Prostate gland (tissue), 2 donors: Measurements from ENCODE around the gene TAF6.

Source experiments
- CTCF ChIP-seq, 4 experiments: fragments of 200-600 bp in 2 of 4; fragments of 450-650 bp in 2 of 4; sonication (generic) in 2 of 4; IDR thresholded peaks; 1 replicate in 3 of 4; 2 replicates in 1 of 4; pipeline ENCODE4 v1.5.1; 2016 to 2019; ENCODE audit warnings: antibody characterized with exemption in 4 of 4, mild to moderate bottlenecking in 2 of 4, moderate library complexity in 2 of 4
- POLR2AphosphoS5 ChIP-seq: sonication (generic); formaldehyde crosslinking; IDR thresholded peaks from one replicate; pipeline ENCODE4 v1.6.1; 2017; ENCODE audit warnings: antibody characterized with exemption

GRCh38 chr7:100137851-100138760 is 18.9 kb upstream of the TAF6 start:
- no peak for TF ChIP-seq CTCF (IDR thresholded peaks at IDR 0.05)
- no peak for TF ChIP-seq POLR2AphosphoS5
